GM12891 (cell line): ENCODE data around the gene ATP8B1.

Experiments used
- DNase-seq: peaks from one replicate; pipeline ENCODE4 v3.0.0; 2011; ENCODE audit warnings: low spot score; ENCODE audit not compliant: insufficient read length
- FAIRE-seq: peaks from 2 replicates; lab custom pipeline; 2011; peaks lifted over from hg19 to GRCh38; lab: Jason Lieb, UNC
- POLR2A ChIP-seq: IDR thresholded peaks from 2 replicates; pipeline ENCODE4 v1.6.1; 2011; ENCODE audit warnings: low read depth, low read length, control low read depth
- POU2F2 ChIP-seq: IDR thresholded peaks from 2 replicates; pipeline ENCODE4 v1.6.1; 2011; ENCODE audit warnings: low read depth, mild to moderate bottlenecking, control low read depth, low read length, moderate library complexity
- TAF1 ChIP-seq: IDR thresholded peaks from 2 replicates; pipeline ENCODE4 v1.6.1; 2011; ENCODE audit warnings: low read depth, low read length, control low read depth

ATP8B1 gene

DNA sequence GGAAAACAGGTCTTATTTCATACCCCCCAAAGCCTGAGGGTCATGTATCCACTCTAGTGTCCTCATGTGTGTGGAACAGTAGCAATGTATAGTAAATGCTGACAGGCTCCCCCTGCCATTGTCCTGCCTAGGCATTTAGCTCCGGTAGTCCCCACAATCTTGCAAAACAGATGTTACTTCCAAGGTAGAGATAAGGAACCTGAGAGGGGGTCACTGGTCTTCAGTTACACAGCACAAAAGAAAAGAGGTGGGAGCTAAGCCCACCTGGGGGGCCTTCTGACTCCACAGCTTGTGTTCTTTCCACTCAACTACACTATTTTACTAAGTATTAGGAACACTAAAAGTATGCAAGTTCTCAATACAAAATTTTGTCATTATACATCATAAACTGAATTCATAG lies 199.2 kb downstream of the ATP8B1 start:
- FAIRE-seq, result no peak
- DNase-seq, result no peak
- TF ChIP-seq POLR2A (no peak), TAF1 (no peak), POU2F2 (no peak)
